Panc1 (cell line): ENCODE results near the gene SYT2. TPM values are rescaled to one million over a fixed set of nuclear protein-coding genes. Genes with fewer than 3 reads are reported as not detected.
"Not testable (repeated sequence)": the region's sequence is repeated elsewhere in the genome, so short reads cannot be mapped to it uniquely, and the experiment has no call there.

Experiments
- ATAC-seq: fragments of 200-7000 bp; cut with Tn5 transposase; 2 replicates; pipeline ENCODE4 v1.9.1; 2020; ENCODE audit warnings: mild to moderate bottlenecking, moderate library complexity
- BruUV-seq: library from RNA; stranded (reverse); fragments of 400-500 nt; replicated peaks from 2 replicates; lab custom pipeline; 2021; lab: Mats Ljungman, UMichigan
- CTCF ChIA-PET: fragments of 300-600 bp; sonication (Branson Sonifier 250); formaldehyde crosslinking; loops from one replicate; lab custom pipeline; 2022; ENCODE audit warnings: antibody characterized with exemption; lab: Charles Lee
- POLR2A ChIA-PET: fragments of 300-600 bp; sonication (Branson Sonifier 250); formaldehyde crosslinking; loops from one replicate; lab custom pipeline; 2022; ENCODE audit warnings: antibody characterized with exemption; lab: Charles Lee
- DNase-seq: peaks from one replicate; pipeline ENCODE4 v3.0.0-alpha.2; 2010; ENCODE audit warnings: low read depth, low spot score
- H3K27ac ChIP-seq: 2 replicates; pipeline ENCODE4 v1.5.1; 2011; ENCODE audit warnings: mild to moderate bottlenecking, low read length, inconsistent platforms
- H3K27me3 ChIP-seq: fragments of 200-500 bp; sonication (Bioruptor generic); 2 replicates; pipeline ENCODE4 v1.6.0; 2014; ENCODE audit warnings: low read length, inconsistent platforms; ENCODE audit not compliant: control insufficient read depth, insufficient read depth
- H3K36me3 ChIP-seq: fragments of 200-500 bp; sonication (Bioruptor generic); 2 replicates; pipeline ENCODE4 v1.5.1; 2014; ENCODE audit warnings: inconsistent platforms, mild to moderate bottlenecking, low read length, moderate library complexity; ENCODE audit not compliant: control insufficient read depth, insufficient read depth
- H3K4me1 ChIP-seq: 2 replicates; pipeline ENCODE4 v1.5.1; 2011; ENCODE audit warnings: inconsistent platforms, mild to moderate bottlenecking, low read length, moderate library complexity; ENCODE audit not compliant: control insufficient read depth, insufficient read depth
- H3K4me3 ChIP-seq, 2 experiments: 2 replicates each; pipeline ENCODE4 v1.5.1; 2011 to 2012; ENCODE audit warnings: low read depth in 2 of 2, low read length in 2 of 2, mild to moderate bottlenecking in 2 of 2, inconsistent platforms in 1 of 2, moderate library complexity in 1 of 2
- H3K9me3 ChIP-seq: fragments of 200-500 bp; sonication (Bioruptor generic); 2 replicates; pipeline ENCODE4 v1.5.1; 2014; ENCODE audit warnings: low read depth, mild to moderate bottlenecking, inconsistent platforms, low read length, moderate library complexity; ENCODE audit not compliant: control insufficient read depth, insufficient read depth
- POLR2AphosphoS5 ChIP-seq: IDR thresholded peaks from 2 replicates; pipeline ENCODE4 v1.6.1; 2012; ENCODE audit warnings: mild to moderate bottlenecking, low read depth, low read length, moderate library complexity
- REST ChIP-seq, 2 experiments: IDR thresholded peaks; 2 replicates each; pipeline ENCODE4 v1.6.1; 2011 to 2012; ENCODE audit warnings: low read depth in 2 of 2, control low read depth in 1 of 2, low read length in 1 of 2, mild to moderate bottlenecking in 1 of 2, moderate library complexity in 1 of 2; ENCODE audit not compliant: insufficient read depth in 1 of 2
- SIN3A ChIP-seq: IDR thresholded peaks from 2 replicates; pipeline ENCODE4 v1.6.1; 2012; ENCODE audit warnings: low read depth, mild to moderate bottlenecking, low read length, moderate library complexity, borderline replicate concordance; ENCODE audit not compliant: insufficient read depth
- TCF7L2 ChIP-seq: IDR thresholded peaks from 2 replicates; pipeline ENCODE4 v1.6.1; 2011; ENCODE audit warnings: mild to moderate bottlenecking, low read depth, low read length, inconsistent platforms
- in situ Hi-C: cut with HindIII; loops from 2 replicates; pipeline ENCODE4 v1.10.0; 2016; ENCODE audit warnings: low sequenced_read_pairs, low pct_unique_long_range_greater_than_20kb
- intact Hi-C: fragments of 100-400 bp; cut with micrococcal nuclease; formaldehyde crosslinking; loops from one replicate; pipeline ENCODE4 v1.10.0; 2022; ENCODE audit not compliant: unreplicated experiment
- total RNA-seq: library from RNA; stranded (reverse); gene quantifications from one replicate; pipeline ENCODE4 v1.2.1, GENCODE V29; 2021; ENCODE audit not compliant: unreplicated experiment
- TF ChIP-seq, protein P1 (sequence below): fragments of 450-650 bp; IDR thresholded peaks from 2 replicates; pipeline ENCODE4 v1.5.1; 2017; ENCODE audit warnings: mild to moderate bottlenecking

The SYT2 gene
- total RNA-seq, 1 experiment from 2014 or later: 0.03 TPM

DNA sequence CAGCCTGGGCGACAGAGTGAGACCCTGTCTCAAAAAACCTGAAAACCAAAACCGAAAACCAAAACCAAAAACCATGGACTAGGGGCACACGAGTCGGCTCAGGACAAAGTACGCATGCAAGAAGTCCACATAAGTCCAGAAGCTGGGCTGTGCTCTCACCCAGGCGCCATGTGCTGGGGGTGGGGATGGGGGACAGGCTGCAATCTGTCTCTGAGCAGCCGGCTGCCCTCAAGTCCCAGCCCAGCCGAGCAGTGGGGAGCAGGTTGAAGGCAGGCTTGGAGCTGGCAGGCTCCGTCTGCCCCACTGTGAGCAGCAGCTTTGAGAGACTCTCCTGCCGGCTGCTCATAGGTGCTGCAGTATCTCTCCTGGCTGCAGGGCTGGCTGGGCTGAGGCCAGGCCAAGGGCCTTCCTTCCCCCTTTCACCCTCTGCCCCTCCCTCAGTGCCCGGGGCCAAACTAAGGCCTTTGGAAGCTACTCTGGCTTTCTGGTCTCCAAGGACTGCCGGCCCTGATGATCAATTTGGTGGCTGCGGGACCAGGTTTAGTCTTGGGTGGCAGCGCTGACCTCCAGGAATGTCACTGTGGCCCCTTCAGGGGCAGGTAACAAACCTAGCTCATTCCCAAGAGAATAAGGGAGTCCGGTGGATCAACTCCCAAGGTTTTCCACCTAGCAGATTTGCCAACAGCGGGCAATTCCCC lies 72.8 kb downstream of the SYT2 start:
- H3K9me3 ChIP-seq, H3K36me3 ChIP-seq, POLR2A ChIA-PET, in situ Hi-C loops, CTCF ChIA-PET, DNase-seq, H3K4me3 ChIP-seq, H3K27me3 ChIP-seq, H3K4me1 ChIP-seq, H3K27ac ChIP-seq, BruUV-seq: not testable (repeated sequence)
- intact Hi-C loops: loop anchor here (2.0 kb wide), 1 partner anchor 69 kb away; no protein-coding TSS in a partner anchor
- peak; percentile 72; the same call in 1 of the 2 replicates for ATAC-seq

- H3K36me3 ChIP-seq, H3K9me3 ChIP-seq, POLR2A ChIA-PET, H3K27ac ChIP-seq, intact Hi-C loops, H3K4me3 ChIP-seq, CTCF ChIA-PET, H3K4me1 ChIP-seq, in situ Hi-C loops, ATAC-seq, DNase-seq, BruUV-seq, H3K27me3 ChIP-seq: not testable (repeated sequence)
Measured at GRCh38 chr1:202636171-202636570, 74.1 kb downstream of the SYT2 start.

DNA sequence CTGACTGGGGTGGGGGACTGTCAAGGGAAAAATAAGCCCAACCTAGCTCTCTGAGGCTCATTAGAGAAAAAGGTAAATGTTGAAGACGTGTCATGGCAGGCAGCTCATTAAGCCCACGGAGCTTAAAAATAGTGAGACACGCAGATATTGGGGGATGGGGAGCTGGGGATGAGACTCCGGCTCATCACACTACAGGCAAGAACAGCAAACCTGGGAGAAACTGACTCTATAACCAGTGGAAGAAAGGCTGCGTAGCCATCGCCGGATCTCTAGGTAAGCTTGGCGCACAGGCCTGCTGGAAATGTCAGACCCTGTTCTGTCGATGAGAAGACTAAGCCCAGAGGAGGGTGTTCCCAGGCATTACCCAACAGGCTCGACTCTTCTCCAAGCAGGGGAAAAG lies 78.0 kb downstream of the SYT2 start:
- CTCF ChIA-PET: interaction anchor here (0.8 kb wide), 1 partner anchor 88 kb away, joined by 4 read pairs; no protein-coding TSS in a partner anchor
- DNase-seq (no peak), ATAC-seq (no peak)
- no peak overlapping the region for H3K27ac ChIP-seq
- no peaks in the 10 kb centered on the region for H3K4me1 ChIP-seq
- in situ Hi-C loops: no loop called here
- TF ChIP-seq REST (IDR thresholded peaks at IDR 0.05; ENCODE audit: insufficient read depth in 1 of 2, low read depth in 2 of 2, low read length in 1 of 2): no peak
- TF ChIP-seq, protein P1, sequence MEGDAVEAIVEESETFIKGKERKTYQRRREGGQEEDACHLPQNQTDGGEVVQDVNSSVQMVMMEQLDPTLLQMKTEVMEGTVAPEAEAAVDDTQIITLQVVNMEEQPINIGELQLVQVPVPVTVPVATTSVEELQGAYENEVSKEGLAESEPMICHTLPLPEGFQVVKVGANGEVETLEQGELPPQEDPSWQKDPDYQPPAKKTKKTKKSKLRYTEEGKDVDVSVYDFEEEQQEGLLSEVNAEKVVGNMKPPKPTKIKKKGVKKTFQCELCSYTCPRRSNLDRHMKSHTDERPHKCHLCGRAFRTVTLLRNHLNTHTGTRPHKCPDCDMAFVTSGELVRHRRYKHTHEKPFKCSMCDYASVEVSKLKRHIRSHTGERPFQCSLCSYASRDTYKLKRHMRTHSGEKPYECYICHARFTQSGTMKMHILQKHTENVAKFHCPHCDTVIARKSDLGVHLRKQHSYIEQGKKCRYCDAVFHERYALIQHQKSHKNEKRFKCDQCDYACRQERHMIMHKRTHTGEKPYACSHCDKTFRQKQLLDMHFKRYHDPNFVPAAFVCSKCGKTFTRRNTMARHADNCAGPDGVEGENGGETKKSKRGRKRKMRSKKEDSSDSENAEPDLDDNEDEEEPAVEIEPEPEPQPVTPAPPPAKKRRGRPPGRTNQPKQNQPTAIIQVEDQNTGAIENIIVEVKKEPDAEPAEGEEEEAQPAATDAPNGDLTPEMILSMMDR: no peak
- no peak for TF ChIP-seq SIN3A
- no peak for TF ChIP-seq POLR2AphosphoS5
- TF ChIP-seq TCF7L2: no peak
- H3K4me3 ChIP-seq: no peak overlapping the region
- no peaks in the 10 kb centered on the region for H3K27me3 ChIP-seq
- H3K9me3 ChIP-seq: no peaks in the 10 kb centered on the region
- H3K36me3 ChIP-seq: no peaks in the 10 kb centered on the region
- POLR2A ChIA-PET: no interaction called here
- intact Hi-C loops: no loop called here
- BruUV-seq: no TSS peak
